Activated CD8-positive, alpha-beta T cell treated with anti-CD3 and anti-CD28 coated beads for 36 hours (primary cell): ENCODE measurements around the gene C22orf42. TPM values are rescaled to one million over a fixed set of nuclear protein-coding genes. Genes with fewer than 3 reads are reported as not detected.
"Not testable (repeated sequence)": the region's sequence is repeated elsewhere in the genome, so short reads cannot be mapped to it uniquely, and the experiment has no call there.

ENCODE experiments used
- ATAC-seq: fragments of 200-7000 bp; cut with Tn5 transposase; one replicate; pipeline ENCODE4 v1.10.0; 2021; ENCODE audit warnings: mild to moderate bottlenecking, moderate library complexity
- CTCF ChIA-PET: fragments of 350-600 bp; sonication (Branson Sonifier 250); formaldehyde crosslinking; loops from one replicate; lab custom pipeline; 2021; ENCODE audit warnings: antibody characterized with exemption; lab: Charles Lee
- POLR2A ChIA-PET: fragments of 350-600 bp; sonication (Branson Sonifier 250); formaldehyde crosslinking; loops from one replicate; lab custom pipeline; 2021; ENCODE audit warnings: antibody characterized with exemption; lab: Charles Lee
- DNase-seq: peaks from one replicate; pipeline ENCODE4 v3.0.0-alpha.2; 2020
- H3K27ac Mint-ChIP-seq: one replicate; pipeline ENCODE4 v1.8.0; 2021; ENCODE audit warnings: mild to moderate bottlenecking, mixed read lengths
- H3K27me3 Mint-ChIP-seq: one replicate; pipeline ENCODE4 v1.8.0; 2021; ENCODE audit warnings: mixed read lengths
- H3K36me3 Mint-ChIP-seq: one replicate; pipeline ENCODE4 v1.8.0; 2021; ENCODE audit warnings: low read depth, mixed read lengths
- H3K4me1 Mint-ChIP-seq: one replicate; pipeline ENCODE4 v1.8.0; 2021; ENCODE audit warnings: low read depth, mixed read lengths
- H3K4me3 Mint-ChIP-seq: one replicate; pipeline ENCODE4 v1.8.0; 2021; ENCODE audit warnings: mild to moderate bottlenecking, moderate library complexity, mixed read lengths
- H3K9me3 Mint-ChIP-seq: one replicate; pipeline ENCODE4 v1.8.0; 2021; ENCODE audit warnings: mixed read lengths
- CTCF ChIP-seq: fragments of 200-600 bp; IDR thresholded peaks from one replicate; pipeline ENCODE4 v1.8.0; 2022; ENCODE audit warnings: antibody characterized with exemption, mild to moderate bottlenecking
- intact Hi-C: fragments of 100-400 bp; cut with micrococcal nuclease; formaldehyde crosslinking; loops from one replicate; pipeline ENCODE4 v1.10.0; 2022
- total RNA-seq, 2 experiments: library from RNA; stranded (reverse); gene quantifications; one replicate each; pipeline ENCODE4 v1.2.3, GENCODE V29; 2021

Gene C22orf42
- total RNA-seq, 2 experiments from 2014 or later: not detected

- DNase-seq, H3K27me3 Mint-ChIP-seq, ATAC-seq, POLR2A ChIA-PET, H3K9me3 Mint-ChIP-seq, H3K4me1 Mint-ChIP-seq, H3K4me3 Mint-ChIP-seq, H3K36me3 Mint-ChIP-seq, H3K27ac Mint-ChIP-seq, intact Hi-C loops: not testable (repeated sequence)
- CTCF ChIA-PET: interaction anchor here (1.4 kb wide), 1 partner anchor 115 kb away, joined by 3 read pairs; no protein-coding TSS in a partner anchor
Observed at GRCh38 chr22:32150647-32151046, 8.5 kb downstream of the C22orf42 start.

DNA sequence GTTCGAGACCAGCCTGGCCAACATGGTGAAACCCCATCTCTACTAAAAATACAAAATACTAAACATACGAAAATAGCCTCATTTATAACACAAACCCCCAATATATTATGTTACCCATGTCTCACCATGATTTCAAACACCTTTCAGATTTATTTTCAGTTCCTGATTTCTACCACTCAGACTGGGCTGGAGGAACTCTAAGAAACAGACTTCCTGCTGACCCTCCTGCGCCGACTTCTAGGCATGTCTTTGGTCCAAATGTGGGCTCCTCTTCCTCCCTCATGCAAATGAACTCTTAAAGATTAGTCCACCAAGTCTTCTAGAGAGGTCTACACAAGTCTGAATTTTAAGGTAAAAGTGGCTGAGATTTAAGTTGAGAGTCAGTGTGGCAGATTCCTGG, 10.7 kb downstream of the C22orf42 start:
- H3K4me1 Mint-ChIP-seq: peaks cover 20% of the 10 kb centered on the region

GRCh38 chr22:32147128-32147527, 12.0 kb downstream of the C22orf42 start:
- H3K27ac Mint-ChIP-seq, H3K36me3 Mint-ChIP-seq, DNase-seq, H3K4me3 Mint-ChIP-seq, intact Hi-C loops, ATAC-seq, H3K9me3 Mint-ChIP-seq, H3K27me3 Mint-ChIP-seq, POLR2A ChIA-PET, CTCF ChIA-PET: not testable (repeated sequence)
- H3K4me1 Mint-ChIP-seq: peaks cover 30% of the 10 kb centered on the region

More for the DNA sequence above, 10.7 kb downstream of the C22orf42 start:
- H3K27ac Mint-ChIP-seq, H3K36me3 Mint-ChIP-seq, intact Hi-C loops, H3K9me3 Mint-ChIP-seq, POLR2A ChIA-PET, H3K4me3 Mint-ChIP-seq, CTCF ChIA-PET, DNase-seq, H3K27me3 Mint-ChIP-seq, ATAC-seq: not testable (repeated sequence)

DNA sequence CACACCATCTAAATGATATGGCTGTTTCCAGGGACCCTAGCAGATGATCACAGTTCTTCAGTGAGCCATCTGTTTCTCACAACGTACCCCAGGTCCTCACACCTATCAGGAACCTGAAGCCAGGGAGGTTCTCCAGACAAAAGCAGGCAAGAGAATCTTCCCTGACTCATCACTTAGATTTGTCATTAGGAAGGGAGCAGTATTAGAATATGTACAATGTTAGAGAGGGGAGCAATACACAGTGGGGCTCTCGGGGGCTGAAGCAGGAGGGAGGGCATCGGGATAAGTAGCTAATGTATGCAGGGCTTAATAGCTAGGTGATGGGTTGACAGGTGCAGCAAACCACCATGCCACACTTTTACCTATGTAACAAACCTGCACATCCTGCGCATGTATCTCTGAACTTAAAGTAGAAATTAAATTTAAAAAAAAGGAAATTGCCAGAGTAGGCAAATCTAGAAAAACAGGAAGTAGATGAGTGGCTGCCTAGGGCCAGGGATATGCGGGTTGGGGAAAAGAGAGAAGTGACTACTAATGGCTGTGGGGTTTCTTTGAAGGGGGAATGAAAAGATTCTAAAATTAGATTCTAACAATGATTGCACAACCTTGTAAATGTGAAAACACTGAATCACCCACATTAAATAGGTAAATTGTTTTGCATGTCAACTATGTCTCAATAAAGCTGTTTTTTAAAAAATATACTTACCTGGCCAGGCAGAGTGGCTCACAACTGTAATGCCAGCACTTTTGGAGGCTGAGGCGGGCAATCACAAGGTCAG, 14.4 kb downstream of the C22orf42 start:
- TF ChIP-seq CTCF: no peak
- POLR2A ChIA-PET: interaction anchor here (1.0 kb wide), 1 partner anchor 12 kb away, joined by 3 read pairs; no protein-coding TSS in a partner anchor
- CTCF ChIA-PET: interaction anchor here (0.9 kb wide), 1 partner anchor 333 kb away, joined by 4 read pairs; no protein-coding TSS in a partner anchor

GRCh38 chr22:32142600-32142999, 16.5 kb downstream of the C22orf42 start:
- POLR2A ChIA-PET: interaction anchor here (1.4 kb wide), 1 partner anchor 123 kb away, joined by 3 read pairs; no protein-coding TSS in a partner anchor
- H3K27me3 Mint-ChIP-seq: no peaks in the 10 kb centered on the region
- H3K4me1 Mint-ChIP-seq: peaks cover 50% of the 10 kb centered on the region
- H3K27ac Mint-ChIP-seq: peak overlapping the region; percentile 91
- CTCF ChIA-PET: interaction anchor here (1.2 to 1.8 kb wide), 2 partner anchors 123 to 172 kb away, joined by 4 to 7 read pairs; no protein-coding TSS in a partner anchor
- peaks cover 3% of the 10 kb centered on the region for H3K36me3 Mint-ChIP-seq
- no peak for TF ChIP-seq CTCF
- DNase-seq (peak; percentile 70), ATAC-seq (peak; percentile 71)
- intact Hi-C loops: no loop called here
- no peak overlapping the region for H3K4me3 Mint-ChIP-seq
- H3K9me3 Mint-ChIP-seq: peaks cover 6% of the 10 kb centered on the region

More for the DNA sequence above, 14.4 kb downstream of the C22orf42 start:
- Mint-ChIP-seq H3K4me1 (peaks cover 40% of the 10 kb centered on the region), H3K27me3 (no peaks in the 10 kb centered on the region), H3K4me3 (no peak overlapping the region), H3K27ac (no peak overlapping the region), H3K36me3 (peaks cover 3% of the 10 kb centered on the region), H3K9me3 (peaks cover 10% of the 10 kb centered on the region)
- DNase-seq (no peak), ATAC-seq (peak; percentile 13)
- intact Hi-C loops: no loop called here

GRCh38 chr22:32140688-32141087, 18.4 kb downstream of the C22orf42 start:
- peak; percentile 34 for TF ChIP-seq CTCF
- H3K9me3 Mint-ChIP-seq, H3K27me3 Mint-ChIP-seq, CTCF ChIA-PET, H3K27ac Mint-ChIP-seq, DNase-seq, intact Hi-C loops, H3K4me3 Mint-ChIP-seq, POLR2A ChIA-PET, H3K36me3 Mint-ChIP-seq: not testable (repeated sequence)
- peaks cover 56% of the 10 kb centered on the region for H3K4me1 Mint-ChIP-seq
- ATAC-seq: peak; percentile 28

GRCh38 chr22:32138576-32138975, 20.5 kb downstream of the C22orf42 start:
- H3K27ac Mint-ChIP-seq, POLR2A ChIA-PET, DNase-seq, intact Hi-C loops, H3K36me3 Mint-ChIP-seq, H3K9me3 Mint-ChIP-seq, H3K27me3 Mint-ChIP-seq, ATAC-seq, CTCF ChIA-PET: not testable (repeated sequence)
- Mint-ChIP-seq H3K4me1 (peaks cover 41% of the 10 kb centered on the region), H3K4me3 (peak overlapping the region; percentile 74)

DNA sequence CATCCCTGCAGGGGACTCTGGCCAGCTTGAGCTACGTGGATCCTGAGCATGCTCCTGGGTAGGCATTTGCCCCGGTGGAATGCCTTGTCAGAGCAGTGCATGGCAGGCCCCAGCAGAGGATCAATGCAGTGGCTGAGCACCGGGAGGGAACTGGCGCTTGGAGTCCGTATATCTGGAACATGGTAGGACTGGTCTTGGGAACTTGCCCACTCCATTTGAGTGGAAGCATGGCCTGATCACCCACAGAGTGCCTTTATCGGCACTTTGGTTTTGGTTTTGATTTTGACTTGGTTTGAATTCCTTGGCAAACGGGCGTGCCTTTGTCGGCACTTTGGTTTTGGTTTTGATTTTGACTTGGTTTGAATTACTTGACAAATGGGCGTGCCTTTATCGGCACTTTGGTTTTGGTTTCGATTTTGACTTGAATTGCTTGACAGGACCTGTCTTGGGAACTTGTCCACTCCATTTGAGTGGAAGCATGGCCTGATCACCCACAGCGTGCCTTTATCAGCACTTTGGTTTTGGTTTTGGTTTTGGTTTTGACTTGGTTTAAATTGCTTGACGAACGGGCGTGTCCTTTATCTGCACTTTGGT, 21.3 kb downstream of the C22orf42 start:
- Mint-ChIP-seq H3K27ac (peak overlapping the region; percentile 63), H3K4me1 (peaks cover 34% of the 10 kb centered on the region), H3K4me3 (peak overlapping the region; percentile 74)
- H3K27me3 Mint-ChIP-seq, POLR2A ChIA-PET, CTCF ChIA-PET, H3K9me3 Mint-ChIP-seq, H3K36me3 Mint-ChIP-seq, intact Hi-C loops: not testable (repeated sequence)
- ATAC-seq: peak; percentile 35
- peak; percentile 71 for DNase-seq

DNA sequence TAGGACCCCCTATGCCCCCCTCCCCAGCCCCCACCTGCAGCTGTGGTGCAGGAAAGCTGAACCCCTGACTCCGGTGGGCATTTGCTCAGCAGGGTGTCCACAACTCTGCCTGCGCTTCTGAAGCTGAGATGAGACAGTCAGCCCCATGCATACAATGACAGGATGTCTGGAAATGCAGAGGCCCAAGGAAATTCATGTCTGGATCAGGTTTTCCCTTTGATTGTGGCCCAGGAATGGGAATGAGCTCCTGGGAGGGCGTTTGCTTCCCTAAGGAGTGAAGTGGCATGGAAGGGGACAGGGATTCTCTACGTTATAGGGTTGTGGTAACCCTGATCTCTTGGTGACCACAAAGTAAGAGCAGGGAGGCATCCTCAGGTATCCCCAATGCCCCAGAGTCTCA, 22.2 kb downstream of the C22orf42 start:
- CTCF ChIA-PET: interaction anchor here (1.9 kb wide), 1 partner anchor 167 kb away, joined by 5 read pairs; no protein-coding TSS in a partner anchor
- intact Hi-C loops, POLR2A ChIA-PET: not testable (repeated sequence)

More for the DNA sequence above, 22.2 kb downstream of the C22orf42 start:
- H3K4me3 Mint-ChIP-seq, H3K9me3 Mint-ChIP-seq, H3K27me3 Mint-ChIP-seq, ATAC-seq, DNase-seq, H3K36me3 Mint-ChIP-seq, H3K27ac Mint-ChIP-seq: not testable (repeated sequence)
- peaks cover 26% of the 10 kb centered on the region for H3K4me1 Mint-ChIP-seq
